Measurements from ENCODE around the gene DGKG.
A peak's percentile ranks its signal among the peaks of the same experiment; 100 is the strongest.

DGKG gene

GRCh38 chr3:186315581-186316354 lies 46.3 kb downstream of the DGKG start:
- DNase-seq (ENCODE audit: low spot score in 2 of 2), result no peak
- ATAC-seq, result peak; percentile 28
- no peaks in the 10 kb centered on the region for H3K9me3 Mint-ChIP-seq
- H3K4me3 Mint-ChIP-seq, result no peak overlapping the region
- H3K4me1 Mint-ChIP-seq, result no peaks in the 10 kb centered on the region
- no peaks in the 10 kb centered on the region for H3K36me3 Mint-ChIP-seq
- H3K27ac Mint-ChIP-seq, result no peak overlapping the region

GRCh38 chr3:186314896-186315295 lies 47.1 kb downstream of the DGKG start:
- Mint-ChIP-seq H3K36me3 (no peaks in the 10 kb centered on the region), H3K9me3 (no peaks in the 10 kb centered on the region), H3K4me3 (no peak overlapping the region), H3K4me1 (no peaks in the 10 kb centered on the region), H3K27ac (no peak overlapping the region)
- ATAC-seq (no peak), DNase-seq (ENCODE audit: low spot score in 2 of 2) (no peak)

GRCh38 chr3:186311441-186311840 lies 50.6 kb downstream of the DGKG start:
- no peaks in the 10 kb centered on the region for H3K4me1 Mint-ChIP-seq
- no peaks in the 10 kb centered on the region for H3K9me3 Mint-ChIP-seq
- H3K4me3 Mint-ChIP-seq, result no peak overlapping the region
- ATAC-seq (no peak), DNase-seq (ENCODE audit: low spot score in 2 of 2) (no peak)
- no peaks in the 10 kb centered on the region for H3K36me3 Mint-ChIP-seq
- no peak overlapping the region for H3K27ac Mint-ChIP-seq

- no peaks in the 10 kb centered on the region for H3K9me3 Mint-ChIP-seq
- H3K27ac Mint-ChIP-seq, result no peak overlapping the region
- no peak overlapping the region for H3K4me3 Mint-ChIP-seq
- H3K4me1 Mint-ChIP-seq, result no peaks in the 10 kb centered on the region
- no peak for ATAC-seq
- no peaks in the 10 kb centered on the region for H3K36me3 Mint-ChIP-seq
- DNase-seq (ENCODE audit: low spot score in 2 of 2), result no peak
Observed at GRCh38 chr3:186308549-186308948, 53.5 kb downstream of the DGKG start.

- no peaks in the 10 kb centered on the region for H3K9me3 Mint-ChIP-seq
- DNase-seq (ENCODE audit: low spot score in 2 of 2), result no peak
- no peaks in the 10 kb centered on the region for H3K36me3 Mint-ChIP-seq
Observed at GRCh38 chr3:186307594-186308221, 54.3 kb downstream of the DGKG start.

GRCh38 chr3:186305286-186305685 lies 56.7 kb downstream of the DGKG start:
- Mint-ChIP-seq H3K36me3 (no peaks in the 10 kb centered on the region), H3K27ac (no peak overlapping the region), H3K4me1 (no peaks in the 10 kb centered on the region), H3K9me3 (no peaks in the 10 kb centered on the region), H3K4me3 (no peak overlapping the region)
- DNase-seq (ENCODE audit: low spot score in 2 of 2) (no peak), ATAC-seq (no peak)

More at GRCh38 chr3:186307594-186308221, 54.3 kb downstream of the DGKG start:
- no peak overlapping the region for H3K4me3 Mint-ChIP-seq
- no peak for ATAC-seq
- H3K27ac Mint-ChIP-seq, result no peak overlapping the region
- no peaks in the 10 kb centered on the region for H3K4me1 Mint-ChIP-seq

- no peak overlapping the region for H3K4me3 Mint-ChIP-seq
- H3K9me3 Mint-ChIP-seq, result no peaks in the 10 kb centered on the region
- H3K36me3 Mint-ChIP-seq, result no peaks in the 10 kb centered on the region
Observed at GRCh38 chr3:186303965-186304364, 58.1 kb downstream of the DGKG start.

GRCh38 chr3:186299327-186299726 lies 62.7 kb downstream of the DGKG start:
- Mint-ChIP-seq H3K4me3 (no peak overlapping the region), H3K36me3 (no peaks in the 10 kb centered on the region), H3K27ac (no peak overlapping the region), H3K4me1 (no peaks in the 10 kb centered on the region), H3K9me3 (no peaks in the 10 kb centered on the region)
- no peak for DNase-seq (ENCODE audit: low spot score in 2 of 2)
- no peak for ATAC-seq

More at GRCh38 chr3:186303965-186304364, 58.1 kb downstream of the DGKG start:
- DNase-seq (ENCODE audit: low spot score in 2 of 2) (no peak), ATAC-seq (no peak)
- Mint-ChIP-seq H3K4me1 (no peaks in the 10 kb centered on the region), H3K27ac (no peak overlapping the region)

- DNase-seq (ENCODE audit: low spot score in 2 of 2) (no peak), ATAC-seq (no peak)
- no peaks in the 10 kb centered on the region for H3K4me1 Mint-ChIP-seq
- no peaks in the 10 kb centered on the region for H3K36me3 Mint-ChIP-seq
- no peaks in the 10 kb centered on the region for H3K9me3 Mint-ChIP-seq
- H3K27ac Mint-ChIP-seq, result no peak overlapping the region
- H3K4me3 Mint-ChIP-seq, result no peak overlapping the region
Observed at GRCh38 chr3:186298876-186299275, 63.2 kb downstream of the DGKG start.

GRCh38 chr3:186290796-186291195 lies 71.2 kb downstream of the DGKG start:
- Mint-ChIP-seq H3K4me3 (no peak overlapping the region), H3K4me1 (no peaks in the 10 kb centered on the region), H3K27ac (no peak overlapping the region), H3K9me3 (no peaks in the 10 kb centered on the region), H3K36me3 (no peaks in the 10 kb centered on the region)
- no peak for DNase-seq (ENCODE audit: low spot score in 2 of 2)
- ATAC-seq, result no peak

GRCh38 chr3:186287711-186288110 lies 74.3 kb downstream of the DGKG start:
- Mint-ChIP-seq H3K36me3 (no peaks in the 10 kb centered on the region), H3K9me3 (no peaks in the 10 kb centered on the region), H3K27ac (no peak overlapping the region), H3K4me3 (no peak overlapping the region), H3K4me1 (no peaks in the 10 kb centered on the region)
- no peak for DNase-seq (ENCODE audit: low spot score in 2 of 2)
- ATAC-seq, result no peak

- no peak overlapping the region for H3K27ac Mint-ChIP-seq
- no peak for ATAC-seq
- H3K4me3 Mint-ChIP-seq, result no peak overlapping the region
- no peak for DNase-seq (ENCODE audit: low spot score in 2 of 2)
- no peaks in the 10 kb centered on the region for H3K36me3 Mint-ChIP-seq
- no peaks in the 10 kb centered on the region for H3K9me3 Mint-ChIP-seq
- H3K4me1 Mint-ChIP-seq, result no peaks in the 10 kb centered on the region
Observed at GRCh38 chr3:186286114-186286513, 75.9 kb downstream of the DGKG start.

GRCh38 chr3:186284661-186285060 lies 77.4 kb downstream of the DGKG start:
- Mint-ChIP-seq H3K27ac (no peak overlapping the region), H3K36me3 (no peaks in the 10 kb centered on the region), H3K4me3 (no peak overlapping the region), H3K9me3 (no peaks in the 10 kb centered on the region), H3K4me1 (no peaks in the 10 kb centered on the region)
- no peak for DNase-seq (ENCODE audit: low spot score in 2 of 2)
- ATAC-seq, result no peak

- DNase-seq (ENCODE audit: low spot score in 2 of 2), result no peak
- Mint-ChIP-seq H3K36me3 (no peaks in the 10 kb centered on the region), H3K9me3 (no peaks in the 10 kb centered on the region), H3K4me1 (no peaks in the 10 kb centered on the region), H3K27ac (no peak overlapping the region), H3K4me3 (no peak overlapping the region)
- no peak for ATAC-seq
Observed at GRCh38 chr3:186284349-186284652, 77.7 kb downstream of the DGKG start.

GRCh38 chr3:186283651-186284348 lies 78.2 kb downstream of the DGKG start:
- H3K4me3 Mint-ChIP-seq, result no peak overlapping the region
- H3K36me3 Mint-ChIP-seq, result no peaks in the 10 kb centered on the region
- DNase-seq (ENCODE audit: low spot score in 2 of 2), result no peak
- no peak overlapping the region for H3K27ac Mint-ChIP-seq
- no peak for ATAC-seq
- H3K9me3 Mint-ChIP-seq, result no peaks in the 10 kb centered on the region
- no peaks in the 10 kb centered on the region for H3K4me1 Mint-ChIP-seq

GRCh38 chr3:186283096-186283495 lies 78.9 kb downstream of the DGKG start:
- no peak for ATAC-seq
- no peaks in the 10 kb centered on the region for H3K36me3 Mint-ChIP-seq
- no peaks in the 10 kb centered on the region for H3K4me1 Mint-ChIP-seq

More at GRCh38 chr3:186283096-186283495, 78.9 kb downstream of the DGKG start:
- DNase-seq (ENCODE audit: low spot score in 2 of 2), result no peak
- H3K4me3 Mint-ChIP-seq, result no peak overlapping the region
- H3K9me3 Mint-ChIP-seq, result no peaks in the 10 kb centered on the region
- H3K27ac Mint-ChIP-seq, result no peak overlapping the region
